ENCODE data around the gene DLX4. TPM values are rescaled to one million over a fixed set of nuclear protein-coding genes. Genes with fewer than 3 reads are reported as not detected.

DLX4 gene
- total and polyA plus RNA-seq, 2 of the 4 experiments (the other 2 are of a cell fraction), result not detected

- Histone ChIP-seq H3K36me3 (ENCODE audit: control insufficient read depth, insufficient read depth, low read length) (no peaks in the 10 kb centered on the region), H3K9me1 (ENCODE audit: insufficient read depth, low read length) (no peaks in the 10 kb centered on the region), H3K18ac (ENCODE audit: low read depth, low read length) (no peak overlapping the region), H2AFZ (replicated peaks; ENCODE audit: low read length, poor library complexity) (no peak overlapping the region), H4K91ac (ENCODE audit: insufficient read depth, low read depth, low read length) (no peak overlapping the region), H4K5ac (ENCODE audit: low read depth, low read length) (no peak overlapping the region), H3K4ac (ENCODE audit: low read depth, low read length) (no peak overlapping the region), H2AK5ac (ENCODE audit: low read depth, low read length) (no peak overlapping the region), H2AK9ac (replicated peaks; ENCODE audit: low read depth, low read length, poor library complexity) (no peak overlapping the region), H4K8ac (ENCODE audit: low read depth in 2 of 2, low read length in 2 of 2) (no peak overlapping the region), H3K9me3 (ENCODE audit: control insufficient read depth, insufficient read depth, low read length) (peaks cover under 1% of the 10 kb centered on the region), H2BK15ac (ENCODE audit: low read depth, low read length) (no peak overlapping the region), H2BK20ac (ENCODE audit: low read depth, low read length) (no peak overlapping the region), H3K27me3 (ENCODE audit: control insufficient read depth, insufficient read depth, low read length) (peaks cover 46% of the 10 kb centered on the region), H2BK120ac (ENCODE audit: low read depth, low read length) (no peak overlapping the region), H3K4me1 (ENCODE audit: control insufficient read depth, insufficient read depth, low read length) (no peaks in the 10 kb centered on the region), H2BK5ac (ENCODE audit: low read depth, low read length, poor library complexity, severe bottlenecking) (no peak overlapping the region), H3K27ac (ENCODE audit: insufficient read depth, low read length) (no peak overlapping the region), H3K23ac (ENCODE audit: low read depth, low read length) (no peak overlapping the region), H3K4me3 (ENCODE audit: insufficient read depth, low read depth, low read length) (no peak overlapping the region), H3K79me1 (ENCODE audit: low read depth in 1 of 2, low read length in 2 of 2) (no peaks in the 10 kb centered on the region), H4K20me1 (ENCODE audit: insufficient read depth, low read length) (no peaks in the 10 kb centered on the region), H3K9ac (ENCODE audit: low read depth, low read length) (no peak overlapping the region), H3K56ac (ENCODE audit: extremely low read depth, insufficient read depth, low read length) (no peak overlapping the region), H3K4me2 (ENCODE audit: low read depth, low read length) (no peak overlapping the region), H3K14ac (replicated peaks; ENCODE audit: low read depth, low read length) (no peak overlapping the region)
- intact Hi-C loops (cut with micrococcal nuclease), result no loop called here
- ATAC-seq (ENCODE audit: low read depth) (no peak), DNase-seq (no peak)
- dilution Hi-C loops (cut with HindIII; ENCODE audit: low sequenced_read_pairs, unreplicated experiment), result no loop called here
- no CpG with 5 or more reads among the region's 4 CpGs for WGBS, 2 experiments (ENCODE audit: extremely low coverage in 2 of 2, insufficient read length in 1 of 2)
- TF ChIP-seq MAFK (IDR thresholded peaks at IDR 0.05; ENCODE audit: low read depth, low read length) (no peak), NFE2L2 (IDR thresholded peaks at IDR 0.05; ENCODE audit: low read depth, low read length) (no peak), CTCF (conservative IDR thresholded peaks at IDR 0.05; ENCODE audit: low read depth, low read length) (no peak), CHD1 (IDR thresholded peaks at IDR 0.05; ENCODE audit: low read depth, low read length) (no peak), FOS (IDR thresholded peaks at IDR 0.05; ENCODE audit: low read depth, low read length) (no peak), USF2 (IDR thresholded peaks at IDR 0.05; ENCODE audit: low read depth, low read length) (no peak), BHLHE40 (IDR thresholded peaks at IDR 0.05; ENCODE audit: low read depth, low read length) (no peak), CEBPB (IDR thresholded peaks at IDR 0.05; ENCODE audit: low read depth, low read length) (no peak), MAZ (IDR thresholded peaks at IDR 0.05; ENCODE audit: borderline replicate concordance, low read depth, low read length) (no peak), ELK1 (IDR thresholded peaks at IDR 0.05; ENCODE audit: borderline replicate concordance, low read depth, low read length) (no peak), SMC3 (IDR thresholded peaks at IDR 0.05; ENCODE audit: low read depth, low read length) (no peak), RFX5 (IDR thresholded peaks at IDR 0.05; ENCODE audit: low read depth, low read length) (no peak), POLR2A (IDR thresholded peaks at IDR 0.05; ENCODE audit: low read depth, low read length) (no peak), RCOR1 (IDR thresholded peaks at IDR 0.05; ENCODE audit: insufficient replicate concordance, low read length) (no peak), RAD21 (IDR thresholded peaks at IDR 0.05; ENCODE audit: low read length) (no peak), MXI1 (IDR thresholded peaks at IDR 0.05; ENCODE audit: borderline replicate concordance, low read depth, low read length) (no peak)
- BruUV-seq (replicated peaks), result no TSS peak
- in situ Hi-C loops (cut with MboI; ENCODE audit: low sequenced_read_pairs), result no loop called here
- ChIA-PET POLR2A (ENCODE audit: unreplicated experiment) (no interaction called here), CTCF (no interaction called here)
These were observed 34.9 kb downstream of the DLX4 start for GRCh38 chr17:50003911-50004310.

Measured in IMR-90 (cell line).